Mucosa of descending colon (tissue), 3 donors: ENCODE data around the gene PCED1B. TPM values are rescaled to one million over a fixed set of nuclear protein-coding genes. Genes with fewer than 3 reads are reported as not detected.
"Not testable (repeated sequence)": the region's sequence is repeated elsewhere in the genome, so short reads cannot be mapped to it uniquely, and the experiment has no call there.

ENCODE experiments used
- ATAC-seq: fragments of 200-7000 bp; cut with Tn5 transposase; one replicate; pipeline ENCODE4 v1.9.1; 2020; ENCODE audit warnings: mild to moderate bottlenecking, moderate library complexity
- DNase-seq, 3 donors: peaks; one replicate each; pipeline ENCODE4 v3.0.0-alpha.2; 2020
- H3K36me3 ChIP-seq: fragments of 200-600 bp; one replicate; pipeline ENCODE4 v1.8.0; 2021; ENCODE audit warnings: low read depth, mild to moderate bottlenecking
- H3K4me1 ChIP-seq: fragments of 200-600 bp; one replicate; pipeline ENCODE4 v1.8.0; 2021; ENCODE audit warnings: low read depth, mild to moderate bottlenecking
- H3K4me3 ChIP-seq: fragments of 200-600 bp; one replicate; pipeline ENCODE4 v1.8.0; 2021; ENCODE audit warnings: mild to moderate bottlenecking
- H3K9me3 ChIP-seq: fragments of 200-600 bp; one replicate; pipeline ENCODE4 v1.8.0; 2021; ENCODE audit warnings: mild to moderate bottlenecking
- CTCF ChIP-seq: fragments of 200-600 bp; IDR thresholded peaks from one replicate; pipeline ENCODE4 v1.8.0; 2022; ENCODE audit warnings: antibody characterized with exemption, mild to moderate bottlenecking
- intact Hi-C, 2 donors: fragments of 100-400 bp; cut with DNase I in 1 of 2; cut with micrococcal nuclease in 1 of 2; formaldehyde crosslinking; loops; one replicate each; pipeline versions ENCODE4 v1.11.0 to v1.11.1; 2022; cut with DNase I, micrococcal nuclease
- total RNA-seq, 3 donors: library from RNA; stranded (reverse); fragmentation: NEBNext Ultra II Directional in 2 of 3; extraction: Animal tissue kit (Norgen Biotek cat#: 25700) in 2 of 3; gene quantifications; one replicate each; pipeline versions ENCODE4 v1.2.1 to v1.2.4, GENCODE V29; 2021 to 2023
- donor health status: DM: no; HTN: no; CAD: no; lungs with moderate emphysema.
- donor health status: DM: no; HTN: no; CAD: no.
- donor health status: DM: no; HTN: yes; CAD: no.

PCED1B gene
- total RNA-seq, 3 donors from 2014 or later, result 2.2 to 4.7 (median 2.9) TPM

- intact Hi-C loops, result no loop called here
- DNase-seq, result no peak
- Histone ChIP-seq H3K4me1 (no peaks in the 10 kb centered on the region), H3K36me3 (no peaks in the 10 kb centered on the region), H3K9me3 (no peaks in the 10 kb centered on the region), H3K4me3 (no peak overlapping the region)
- no peak for ATAC-seq
- TF ChIP-seq CTCF, result no peak
These were observed 32.0 kb downstream of the PCED1B start for GRCh38 chr12:47111392-47111778.

GRCh38 chr12:47111854-47112253, 32.4 kb downstream of the PCED1B start:
- no peaks in the 10 kb centered on the region for H3K36me3 ChIP-seq
- no peak for ATAC-seq
- intact Hi-C loops, result no loop called here
- no peak overlapping the region for H3K4me3 ChIP-seq
- H3K4me1 ChIP-seq, result no peaks in the 10 kb centered on the region
- no peak for TF ChIP-seq CTCF
- DNase-seq, result no peak
- H3K9me3 ChIP-seq, result no peaks in the 10 kb centered on the region

GRCh38 chr12:47112679-47113078, 33.3 kb downstream of the PCED1B start:
- Histone ChIP-seq H3K4me1 (no peaks in the 10 kb centered on the region), H3K4me3 (no peak overlapping the region), H3K9me3 (no peaks in the 10 kb centered on the region), H3K36me3 (no peaks in the 10 kb centered on the region)
- ATAC-seq, result no peak
- DNase-seq, result no peak
- no peak for TF ChIP-seq CTCF
- intact Hi-C loops, result no loop called here

DNA sequence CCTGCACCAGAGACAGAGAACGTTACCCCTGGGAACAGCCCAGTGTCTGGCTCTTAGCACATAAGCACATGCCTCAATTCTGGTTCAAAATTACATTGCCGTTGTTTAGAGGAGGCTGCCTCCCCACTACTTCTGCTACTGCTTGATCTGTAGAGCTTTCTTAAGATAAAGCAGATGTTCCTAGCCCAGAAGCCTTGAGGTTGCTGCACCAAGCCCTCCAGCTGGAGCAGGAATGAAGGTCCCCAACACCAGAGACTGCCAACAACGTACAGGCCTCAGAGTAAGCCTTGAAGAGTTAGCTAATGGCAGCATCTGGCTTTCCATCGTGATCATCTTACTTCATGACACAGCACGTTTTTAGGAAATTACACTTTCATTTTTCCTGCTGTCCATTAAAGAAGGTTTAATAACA, 35.1 kb downstream of the PCED1B start:
- H3K9me3 ChIP-seq, result no peaks in the 10 kb centered on the region
- intact Hi-C loops, result no loop called here
- ATAC-seq (no peak), DNase-seq (no peak)
- H3K4me3 ChIP-seq, result no peak overlapping the region
- no peak for TF ChIP-seq CTCF
- H3K36me3 ChIP-seq, result no peaks in the 10 kb centered on the region
- H3K4me1 ChIP-seq, result no peaks in the 10 kb centered on the region

DNA sequence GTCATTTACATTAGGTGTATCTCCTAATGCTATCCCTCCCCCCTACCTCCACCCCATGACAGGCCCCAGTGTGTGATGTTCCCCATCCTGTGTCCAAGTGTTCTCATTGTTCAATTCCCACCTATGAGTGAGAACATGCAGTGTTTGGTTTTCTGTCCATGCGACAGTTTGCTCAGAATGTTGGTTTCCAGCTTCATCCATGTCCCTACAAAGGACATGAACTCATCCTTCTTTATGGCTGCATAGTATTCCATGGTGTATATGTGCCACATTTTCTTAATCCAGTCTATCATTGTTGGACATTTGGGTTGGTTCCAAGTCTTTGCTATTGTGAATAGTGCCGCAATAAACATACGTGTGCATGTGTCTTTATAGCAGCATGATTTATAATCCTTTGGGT, 37.9 kb downstream of the PCED1B start:
- H3K9me3 ChIP-seq, H3K36me3 ChIP-seq, ATAC-seq, H3K4me1 ChIP-seq, DNase-seq, H3K4me3 ChIP-seq, intact Hi-C loops: not testable (repeated sequence)

GRCh38 chr12:47120736-47121135, 41.3 kb downstream of the PCED1B start:
- ATAC-seq, result no peak
- no peak for DNase-seq
- no peak for TF ChIP-seq CTCF
- H3K4me1 ChIP-seq, result no peaks in the 10 kb centered on the region
- H3K4me3 ChIP-seq, result no peak overlapping the region
- H3K36me3 ChIP-seq, result no peaks in the 10 kb centered on the region
- no peaks in the 10 kb centered on the region for H3K9me3 ChIP-seq
- intact Hi-C loops, result no loop called here
